PC-3 (cell line): Measurements from ENCODE around the gene NAGK.

ENCODE experiments used
- CTCF ChIP-seq: fragments of 300-600 bp; sonication (generic); conservative IDR thresholded peaks from 2 replicates; pipeline ENCODE4 v1.5.1; 2017; ENCODE audit warnings: antibody characterized with exemption, low read depth, mild to moderate bottlenecking, low read length
- EZH2 ChIP-seq: fragments of 300-600 bp; sonication (generic); IDR thresholded peaks from one replicate; pipeline ENCODE4 v1.6.1; 2017; ENCODE audit warnings: antibody characterized with exemption, mild to moderate bottlenecking, low read length; ENCODE audit not compliant: unreplicated experiment

- no peak for TF ChIP-seq CTCF
- no peak for TF ChIP-seq EZH2
Measured at GRCh38 chr2:71121479-71121878, 53.0 kb downstream of the NAGK start.
